HepG2 (cell line): Measurements from ENCODE around the gene NF2.

Experiments used
- CHD4 ChIP-seq: fragments of 200-600 bp; sonication (generic); IDR thresholded peaks from 2 replicates; pipeline ENCODE4 v1.7.0; 2017; ENCODE audit warnings: mild to moderate bottlenecking, low read length, borderline replicate concordance
- ELF4 ChIP-seq: sonication (generic); formaldehyde crosslinking; IDR thresholded peaks from 2 replicates; pipeline ENCODE4 v1.5.0; 2020; ENCODE audit warnings: missing genetic modification reagents, mild to moderate bottlenecking, moderate library complexity, borderline replicate concordance
- GPN1 ChIP-seq: sonication (generic); formaldehyde crosslinking; IDR thresholded peaks from 2 replicates; pipeline ENCODE4 v1.5.1; 2020; ENCODE audit warnings: missing genetic modification reagents, borderline replicate concordance
- JUND ChIP-seq: sonication (generic); formaldehyde crosslinking; IDR thresholded peaks from 2 replicates; pipeline ENCODE4 v1.8.0; 2022; ENCODE audit warnings: mild to moderate bottlenecking, missing genetic modification reagents
- NBN ChIP-seq: fragments of 450-650 bp; conservative IDR thresholded peaks from 2 replicates; pipeline ENCODE4 v1.6.1; 2017
- NFE2 ChIP-seq: sonication (generic); formaldehyde crosslinking; IDR thresholded peaks from 2 replicates; pipeline ENCODE4 v1.4.0; 2020; ENCODE audit warnings: missing genetic modification reagents
- TCF12 ChIP-seq, 2 experiments: fragments of 450-650 bp in 1 of 2; sonication (generic) in 1 of 2; formaldehyde crosslinking in 1 of 2; IDR thresholded peaks; 2 replicates each; pipeline versions ENCODE4 v1.6.1 to v1.8.0; 2017 to 2022; ENCODE audit warnings: antibody characterized with exemption in 1 of 2, mild to moderate bottlenecking in 1 of 2, missing genetic modification reagents in 1 of 2, moderate library complexity in 1 of 2
- TF ChIP-seq, protein P1 (sequence below): IDR thresholded peaks from 2 replicates; pipeline ENCODE4 v1.6.1; 2012; ENCODE audit warnings: inconsistent platforms
- TF ChIP-seq, protein P2 (sequence below): sonication (generic); formaldehyde crosslinking; IDR thresholded peaks from 2 replicates; pipeline ENCODE4 v1.5.1; 2020; ENCODE audit warnings: mild to moderate bottlenecking, missing genetic modification reagents
- TF ChIP-seq, protein P3 (sequence below): IDR thresholded peaks from 2 replicates; pipeline ENCODE4 v1.6.1; 2012; ENCODE audit warnings: low read length, improper control_type of control experiment
- TF ChIP-seq, protein P4 (sequence below): sonication (generic); formaldehyde crosslinking; conservative IDR thresholded peaks from 2 replicates; pipeline ENCODE4 v1.8.0; 2022; ENCODE audit warnings: low read depth, missing genetic modification reagents

DNA sequence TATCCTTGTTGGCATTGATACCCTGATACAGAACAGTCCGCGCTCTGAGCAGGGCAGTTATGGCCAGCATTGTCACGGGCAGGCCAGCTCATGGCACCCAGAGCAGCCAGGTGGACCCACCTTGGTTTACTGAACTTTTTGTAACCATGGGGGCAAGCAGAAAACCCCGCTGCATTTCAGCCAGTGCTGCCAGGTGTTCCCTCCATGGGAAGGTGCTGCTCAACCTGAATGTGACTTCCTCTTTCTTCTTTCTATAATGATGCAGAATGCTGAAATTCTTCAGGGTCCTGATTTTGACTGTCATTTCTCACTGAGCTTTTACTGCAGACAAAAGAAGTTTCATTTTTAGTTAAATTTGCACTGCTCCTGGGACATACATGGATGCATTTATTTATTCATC, 80.8 kb downstream of the NF2 start:
- TF ChIP-seq, protein P1, sequence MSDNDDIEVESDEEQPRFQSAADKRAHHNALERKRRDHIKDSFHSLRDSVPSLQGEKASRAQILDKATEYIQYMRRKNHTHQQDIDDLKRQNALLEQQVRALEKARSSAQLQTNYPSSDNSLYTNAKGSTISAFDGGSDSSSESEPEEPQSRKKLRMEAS, result no peak
- TF ChIP-seq CHD4 (no peak), TCF12 (IDR thresholded peaks at IDR 0.05) (no peak), TCF12 (CRISPR knock-in tag; IDR thresholded peaks at IDR 0.05) (no peak), NFE2 (CRISPR knock-in tag) (no peak), ELF4 (CRISPR knock-in tag) (no peak), GPN1 (CRISPR knock-in tag) (no peak), JUND (CRISPR knock-in tag) (no peak), NBN (no peak)
- TF ChIP-seq, protein P2, sequence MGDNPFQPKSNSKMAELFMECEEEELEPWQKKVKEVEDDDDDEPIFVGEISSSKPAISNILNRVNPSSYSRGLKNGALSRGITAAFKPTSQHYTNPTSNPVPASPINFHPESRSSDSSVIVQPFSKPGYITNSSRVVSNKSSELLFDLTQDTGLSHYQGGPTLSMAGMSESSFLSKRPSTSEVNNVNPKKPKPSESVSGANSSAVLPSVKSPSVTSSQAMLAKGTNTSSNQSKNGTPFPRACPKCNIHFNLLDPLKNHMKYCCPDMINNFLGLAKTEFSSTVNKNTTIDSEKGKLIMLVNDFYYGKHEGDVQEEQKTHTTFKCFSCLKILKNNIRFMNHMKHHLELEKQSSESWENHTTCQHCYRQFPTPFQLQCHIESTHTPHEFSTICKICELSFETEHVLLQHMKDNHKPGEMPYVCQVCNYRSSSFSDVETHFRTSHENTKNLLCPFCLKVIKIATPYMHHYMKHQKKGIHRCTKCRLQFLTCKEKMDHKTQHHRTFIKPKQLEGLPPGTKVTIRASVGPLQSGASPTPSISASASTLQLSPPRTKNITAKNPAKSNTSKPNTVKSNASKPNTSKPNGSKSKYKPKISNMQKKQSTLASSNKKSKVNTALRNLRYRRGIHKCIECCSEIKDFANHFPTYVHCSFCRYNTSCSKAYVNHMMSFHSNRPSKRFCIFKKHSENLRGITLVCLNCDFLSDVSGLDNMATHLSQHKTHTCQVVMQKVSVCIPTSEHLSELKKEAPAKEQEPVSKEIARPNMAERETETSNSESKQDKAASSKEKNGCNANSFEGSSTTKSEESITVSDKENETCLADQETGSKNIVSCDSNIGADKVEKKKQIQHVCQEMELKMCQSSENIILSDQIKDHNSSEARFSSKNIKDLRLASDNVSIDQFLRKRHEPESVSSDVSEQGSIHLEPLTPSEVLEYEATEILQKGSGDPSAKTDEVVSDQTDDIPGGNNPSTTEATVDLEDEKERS (CRISPR knock-in tag), result no peak
- TF ChIP-seq, protein P3, sequence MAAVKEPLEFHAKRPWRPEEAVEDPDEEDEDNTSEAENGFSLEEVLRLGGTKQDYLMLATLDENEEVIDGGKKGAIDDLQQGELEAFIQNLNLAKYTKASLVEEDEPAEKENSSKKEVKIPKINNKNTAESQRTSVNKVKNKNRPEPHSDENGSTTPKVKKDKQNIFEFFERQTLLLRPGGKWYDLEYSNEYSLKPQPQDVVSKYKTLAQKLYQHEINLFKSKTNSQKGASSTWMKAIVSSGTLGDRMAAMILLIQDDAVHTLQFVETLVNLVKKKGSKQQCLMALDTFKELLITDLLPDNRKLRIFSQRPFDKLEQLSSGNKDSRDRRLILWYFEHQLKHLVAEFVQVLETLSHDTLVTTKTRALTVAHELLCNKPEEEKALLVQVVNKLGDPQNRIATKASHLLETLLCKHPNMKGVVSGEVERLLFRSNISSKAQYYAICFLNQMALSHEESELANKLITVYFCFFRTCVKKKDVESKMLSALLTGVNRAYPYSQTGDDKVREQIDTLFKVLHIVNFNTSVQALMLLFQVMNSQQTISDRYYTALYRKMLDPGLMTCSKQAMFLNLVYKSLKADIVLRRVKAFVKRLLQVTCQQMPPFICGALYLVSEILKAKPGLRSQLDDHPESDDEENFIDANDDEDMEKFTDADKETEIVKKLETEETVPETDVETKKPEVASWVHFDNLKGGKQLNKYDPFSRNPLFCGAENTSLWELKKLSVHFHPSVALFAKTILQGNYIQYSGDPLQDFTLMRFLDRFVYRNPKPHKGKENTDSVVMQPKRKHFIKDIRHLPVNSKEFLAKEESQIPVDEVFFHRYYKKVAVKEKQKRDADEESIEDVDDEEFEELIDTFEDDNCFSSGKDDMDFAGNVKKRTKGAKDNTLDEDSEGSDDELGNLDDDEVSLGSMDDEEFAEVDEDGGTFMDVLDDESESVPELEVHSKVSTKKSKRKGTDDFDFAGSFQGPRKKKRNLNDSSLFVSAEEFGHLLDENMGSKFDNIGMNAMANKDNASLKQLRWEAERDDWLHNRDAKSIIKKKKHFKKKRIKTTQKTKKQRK, result no peak
- TF ChIP-seq, protein P4, sequence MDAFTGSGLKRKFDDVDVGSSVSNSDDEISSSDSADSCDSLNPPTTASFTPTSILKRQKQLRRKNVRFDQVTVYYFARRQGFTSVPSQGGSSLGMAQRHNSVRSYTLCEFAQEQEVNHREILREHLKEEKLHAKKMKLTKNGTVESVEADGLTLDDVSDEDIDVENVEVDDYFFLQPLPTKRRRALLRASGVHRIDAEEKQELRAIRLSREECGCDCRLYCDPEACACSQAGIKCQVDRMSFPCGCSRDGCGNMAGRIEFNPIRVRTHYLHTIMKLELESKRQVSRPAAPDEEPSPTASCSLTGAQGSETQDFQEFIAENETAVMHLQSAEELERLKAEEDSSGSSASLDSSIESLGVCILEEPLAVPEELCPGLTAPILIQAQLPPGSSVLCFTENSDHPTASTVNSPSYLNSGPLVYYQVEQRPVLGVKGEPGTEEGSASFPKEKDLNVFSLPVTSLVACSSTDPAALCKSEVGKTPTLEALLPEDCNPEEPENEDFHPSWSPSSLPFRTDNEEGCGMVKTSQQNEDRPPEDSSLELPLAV, result no peak
